H1 (cell line): ENCODE data around the gene TNPO3. TPM values are rescaled to one million over a fixed set of nuclear protein-coding genes. Genes with fewer than 3 reads are reported as not detected.

ENCODE experiments used
- CEBPB ChIP-seq: IDR thresholded peaks from 2 replicates; pipeline ENCODE4 v1.6.1; 2012; ENCODE audit warnings: low read depth, low read length
- CREB1 ChIP-seq: IDR thresholded peaks from 2 replicates; pipeline ENCODE4 v1.6.1; 2012; ENCODE audit warnings: inconsistent platforms
- EZH2 ChIP-seq: fragments of 200-600 bp; sonication (generic); IDR thresholded peaks from 2 replicates; pipeline ENCODE4 v1.7.1; 2012; ENCODE audit warnings: low read depth, mild to moderate bottlenecking, moderate library complexity, low read length, inconsistent platforms; ENCODE audit not compliant: severe bottlenecking
- FOSL1 ChIP-seq: IDR thresholded peaks from 2 replicates; pipeline ENCODE4 v1.6.1; 2011; ENCODE audit warnings: mild to moderate bottlenecking, low read depth, low read length, moderate library complexity; ENCODE audit not compliant: insufficient read depth
- HDAC2 ChIP-seq, 2 experiments: fragments of 300-600 bp in 1 of 2; sonication (generic) in 1 of 2; IDR thresholded peaks; 2 replicates each; pipeline ENCODE4 v1.6.1; 2011 to 2012; ENCODE audit warnings: low read depth in 2 of 2, low read length in 2 of 2, mild to moderate bottlenecking in 2 of 2, moderate library complexity in 2 of 2, borderline replicate concordance in 1 of 2, inconsistent platforms in 1 of 2
- KDM4A ChIP-seq: IDR thresholded peaks from one replicate; pipeline ENCODE4 v1.7.1; 2012; ENCODE audit warnings: low read depth, mild to moderate bottlenecking, moderate library complexity, low read length, inconsistent platforms; ENCODE audit not compliant: severe bottlenecking
- PHF8 ChIP-seq: fragments of 200-600 bp; sonication (generic); conservative IDR thresholded peaks from 2 replicates; pipeline ENCODE4 v1.7.1; 2012; ENCODE audit warnings: low read depth, mild to moderate bottlenecking, inconsistent platforms, low read length, moderate library complexity
- SIX5 ChIP-seq: IDR thresholded peaks from 2 replicates; pipeline ENCODE4 v1.6.1; 2011; ENCODE audit warnings: mild to moderate bottlenecking, low read depth, low read length
- polyA plus RNA-seq, 7 experiments: library from polyadenylated mRNA; depleted of rRNA in 3 of 7; stranded (reverse) in 5 of 7; unstranded in 2 of 7; fragments of >200 nt in 5 of 7; fragments of 200-250 nt in 2 of 7; gene quantifications; 1 replicate in 5 of 7; 2 replicates in 1 of 7; 4 replicates in 1 of 7; pipeline versions ENCODE4 v1.2.1 to v1.2.3, GENCODE V29; 2011 to 2013; ENCODE audit warnings: missing spikeins in 2 of 7, mixed read lengths in 2 of 7
- total RNA-seq: library from RNA; stranded (reverse); fragmentation: NEBNext Ultra II Directional; extraction: Animal tissue kit (Norgen Biotek cat#: 25700); gene quantifications from 2 replicates; pipeline ENCODE4 v1.2.1, GENCODE V29; 2021

The TNPO3 gene
- total and polyA plus RNA-seq, 2 of the 8 experiments (the other 6 are each of a cell fraction or from before 2014, with no cell fraction given): 67.6 to 99.2 TPM

GRCh38 chr7:128909625-128910568 lies 145.0 kb downstream of the TNPO3 start (continued):
- TF ChIP-seq FOSL1 (no peak), CREB1 (no peak), PHF8 (0 out of 2 replicates have a peak, but pooled peaks have one; percentile 40), EZH2 (peak; percentile 68), KDM4A (no peak), CEBPB (no peak), HDAC2 (IDR thresholded peaks at IDR 0.05; ENCODE audit: borderline replicate concordance in 1 of 2, low read depth in 2 of 2, low read length in 2 of 2) (no peak), SIX5 (no peak)
